Endothelial cell of umbilical vein (primary cell): Measurements from ENCODE around the gene ADAMTS17. TPM values are rescaled to one million over a fixed set of nuclear protein-coding genes. Genes with fewer than 3 reads are reported as not detected.

Experiments
- BruUV-seq: library from RNA; stranded (reverse); fragments of 400-500 nt; replicated peaks from 2 replicates; lab custom pipeline; 2021; lab: Mats Ljungman, UMichigan
- CTCF ChIA-PET: fragments of 300-600, 350-600 bp; sonication (Branson Sonifier 250); formaldehyde crosslinking; loops from one replicate; lab custom pipeline; 2021; ENCODE audit warnings: antibody characterized with exemption, inconsistent platforms; lab: Charles Lee
- POLR2A ChIA-PET: fragments of 300-600, 350-600 bp; sonication (Branson Sonifier 250); formaldehyde crosslinking; loops from one replicate; lab custom pipeline; 2021; ENCODE audit warnings: antibody characterized with exemption, inconsistent platforms; lab: Charles Lee
- DNase-seq: peaks from one replicate; pipeline ENCODE4 v3.0.0-alpha.2; 2011; ENCODE audit warnings: low read depth, low spot score
- FAIRE-seq: peaks from 2 replicates; lab custom pipeline; 2011; peaks lifted over from hg19 to GRCh38; lab: Jason Lieb, UNC
- H2AFZ ChIP-seq: 2 replicates; pipeline ENCODE4 v1.6.0; 2012; ENCODE audit warnings: low read depth, low read length, control low read depth, inconsistent platforms
- H3K27ac ChIP-seq: 2 replicates; pipeline ENCODE4 v1.5.1; 2011; ENCODE audit warnings: low read depth, mild to moderate bottlenecking, control low read depth, low read length, moderate library complexity; ENCODE audit not compliant: insufficient read depth
- H3K27me3 ChIP-seq, 2 experiments: 2 replicates each; pipeline versions ENCODE4 v1.6.0 to v1.6.1; 2011; ENCODE audit warnings: low read length in 2 of 2, mixed read lengths in 1 of 2; ENCODE audit not compliant: control insufficient read depth in 2 of 2, insufficient read depth in 2 of 2
- H3K36me3 ChIP-seq, 2 experiments: 2 replicates in 1 of 2; 3 replicates in 1 of 2; pipeline ENCODE4 v1.5.1; 2011; ENCODE audit warnings: low read length in 2 of 2, mild to moderate bottlenecking in 1 of 2, moderate library complexity in 1 of 2; ENCODE audit not compliant: control insufficient read depth in 2 of 2, insufficient read depth in 2 of 2; ENCODE audit errors: extremely low read depth in 1 of 2
- H3K4me1 ChIP-seq: 3 replicates; pipeline ENCODE4 v1.5.1; 2011; ENCODE audit warnings: mild to moderate bottlenecking, low read length; ENCODE audit not compliant: control insufficient read depth, insufficient read depth; ENCODE audit errors: extremely low read depth
- H3K4me2 ChIP-seq: 2 replicates; pipeline ENCODE4 v1.6.1; 2011; ENCODE audit warnings: low read length, control low read depth, mixed read lengths; ENCODE audit not compliant: insufficient read depth
- H3K4me3 ChIP-seq, 3 experiments: fragments of 200-600 bp in 1 of 3; sonication (generic), shearing (Covaris generic) in 1 of 3; replicated peaks in 1 of 3; 2 replicates each; pipeline ENCODE4 v1.5.1; 2011 to 2016; ENCODE audit warnings: control low read depth in 3 of 3, low read length in 3 of 3, mild to moderate bottlenecking in 2 of 3, inconsistent platforms in 1 of 3, low read depth in 1 of 3, moderate library complexity in 1 of 3; ENCODE audit not compliant: insufficient read depth in 1 of 3
- H3K79me2 ChIP-seq: 2 replicates; pipeline ENCODE4 v1.6.0; 2012; ENCODE audit warnings: low read length, inconsistent platforms; ENCODE audit not compliant: control insufficient read depth, insufficient read depth
- H3K9ac ChIP-seq: replicated peaks from 2 replicates; pipeline ENCODE3; 2011; ENCODE audit warnings: low read length, control low read depth; ENCODE audit not compliant: insufficient read depth; ENCODE audit errors: extremely low read depth
- H3K9me1 ChIP-seq: replicated peaks from 3 replicates; pipeline ENCODE4 v1.6.0; 2011; ENCODE audit warnings: mild to moderate bottlenecking, low read length; ENCODE audit not compliant: control insufficient read depth, insufficient read depth; ENCODE audit errors: extremely low read depth
- H3K9me3 ChIP-seq: replicated peaks from 2 replicates; pipeline ENCODE4 v1.5.1; 2012; ENCODE audit warnings: low read length, inconsistent platforms; ENCODE audit not compliant: control insufficient read depth, insufficient read depth
- H4K20me1 ChIP-seq: replicated peaks from 2 replicates; pipeline ENCODE3; 2011; ENCODE audit warnings: mild to moderate bottlenecking, low read length; ENCODE audit not compliant: control insufficient read depth, insufficient read depth; ENCODE audit errors: extremely low read depth
- EZH2 ChIP-seq: IDR thresholded peaks from 2 replicates; pipeline ENCODE4 v1.6.1; 2012; ENCODE audit warnings: borderline replicate concordance, low read depth, mild to moderate bottlenecking, moderate library complexity, low read length, inconsistent platforms; ENCODE audit not compliant: severe bottlenecking
- FOS ChIP-seq: IDR thresholded peaks from 2 replicates; pipeline ENCODE4 v1.6.1; 2011; ENCODE audit warnings: mild to moderate bottlenecking, low read length, moderate library complexity, borderline replicate concordance; ENCODE audit not compliant: insufficient read depth
- GATA2 ChIP-seq: IDR thresholded peaks from 2 replicates; pipeline ENCODE4 v1.7.0; 2011; ENCODE audit warnings: low read depth, mild to moderate bottlenecking, moderate library complexity, mixed read lengths, low read length; ENCODE audit not compliant: insufficient read length, insufficient read depth
- JUN ChIP-seq: IDR thresholded peaks from 2 replicates; pipeline ENCODE4 v1.6.1; 2011; ENCODE audit warnings: borderline replicate concordance, low read depth; ENCODE audit not compliant: insufficient read length, insufficient read depth
- MAX ChIP-seq: IDR thresholded peaks from 2 replicates; pipeline ENCODE4 v1.6.1; 2011; ENCODE audit not compliant: insufficient read depth, insufficient read length
- MYC ChIP-seq: IDR thresholded peaks from one replicate; pipeline ENCODE4 v1.6.1; 2011; ENCODE audit warnings: mild to moderate bottlenecking, low read depth, low read length
- POLR2A ChIP-seq: IDR thresholded peaks from 2 replicates; pipeline ENCODE4 v1.6.1; 2012; ENCODE audit warnings: low read depth, mild to moderate bottlenecking, control low read depth, low read length
- POLR2AphosphoS5 ChIP-seq: IDR thresholded peaks from 2 replicates; pipeline ENCODE4 v1.6.1; 2012; ENCODE audit warnings: low read depth, mild to moderate bottlenecking, control low read depth, low read length, moderate library complexity; ENCODE audit not compliant: insufficient read depth
- dilution Hi-C: fragments of 300-500 bp; cut with MboI; formaldehyde crosslinking; loops from one replicate; pipeline ENCODE4 v1.15.0; 2019; ENCODE audit warnings: low sequenced_read_pairs; ENCODE audit not compliant: extremely low pct_ligation_motif_present
- intact Hi-C: fragments of 100-400 bp; cut with micrococcal nuclease; formaldehyde crosslinking; loops from one replicate; pipeline ENCODE4 v1.10.0; 2022
- polyA plus RNA-seq, 4 experiments: library from polyadenylated mRNA; depleted of rRNA in 3 of 4; stranded (reverse) in 3 of 4; unstranded in 1 of 4; fragments of >200 nt; gene quantifications; 2 replicates each; pipeline versions ENCODE4 v1.2.1 to v1.2.3, GENCODE V29; 2011 to 2012; ENCODE audit warnings: missing spikeins in 1 of 4
- total RNA-seq: library from RNA; stranded (reverse); gene quantifications from 2 replicates; pipeline ENCODE4 v1.2.3, GENCODE V29; 2021
- TF ChIP-seq, protein P1 (sequence below), 2 donors: IDR thresholded peaks; 1 replicate in 1 of 2; 2 replicates in 1 of 2; pipeline ENCODE4 v1.5.1; 2011; ENCODE audit warnings: low read length in 2 of 2, mild to moderate bottlenecking in 2 of 2, moderate library complexity in 2 of 2, control low read depth in 1 of 2, inconsistent platforms in 1 of 2, low read depth in 1 of 2; ENCODE audit not compliant: insufficient read depth in 1 of 2; ENCODE audit errors: extremely low read depth in 1 of 2

The ADAMTS17 gene
- total and polyA plus RNA-seq, 2 donors (not counting 3 experiments of a cell fraction or from before 2014, with no cell fraction given), result 0.12 TPM; not detected in 1

DNA sequence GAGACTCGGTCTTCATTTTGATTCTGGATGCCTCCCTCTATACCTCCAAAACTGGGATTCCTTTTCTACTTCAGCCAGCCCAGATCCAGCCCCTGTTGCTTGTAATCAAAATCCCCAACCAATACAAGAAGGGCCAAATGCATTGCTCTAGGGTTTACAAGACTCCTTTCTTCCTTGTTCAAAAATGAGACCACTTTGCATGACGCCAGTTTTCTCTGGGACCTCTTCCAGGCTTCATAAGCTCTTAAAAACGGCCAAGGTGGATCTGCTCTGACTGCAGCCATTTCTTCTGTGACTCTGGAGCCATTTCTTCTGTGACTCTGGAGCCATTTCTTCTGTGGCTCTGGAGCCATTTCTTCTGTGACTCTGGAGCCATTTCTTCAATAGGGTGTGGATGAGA, 71.9 kb downstream of the ADAMTS17 start:
- DNase-seq (no peak), FAIRE-seq (no peak)
- ChIA-PET POLR2A (no interaction called here), CTCF (no interaction called here)
- H4K20me1 ChIP-seq, result no peaks in the 10 kb centered on the region
- no TSS peak for BruUV-seq
- H3K27ac ChIP-seq, result no peak overlapping the region
- no peaks in the 10 kb centered on the region for H3K4me1 ChIP-seq
- H3K79me2 ChIP-seq, result no peaks in the 10 kb centered on the region
- H3K9me3 ChIP-seq, result no peaks in the 10 kb centered on the region
- no peaks in the 10 kb centered on the region for H3K27me3 ChIP-seq
- TF ChIP-seq, protein P1, sequence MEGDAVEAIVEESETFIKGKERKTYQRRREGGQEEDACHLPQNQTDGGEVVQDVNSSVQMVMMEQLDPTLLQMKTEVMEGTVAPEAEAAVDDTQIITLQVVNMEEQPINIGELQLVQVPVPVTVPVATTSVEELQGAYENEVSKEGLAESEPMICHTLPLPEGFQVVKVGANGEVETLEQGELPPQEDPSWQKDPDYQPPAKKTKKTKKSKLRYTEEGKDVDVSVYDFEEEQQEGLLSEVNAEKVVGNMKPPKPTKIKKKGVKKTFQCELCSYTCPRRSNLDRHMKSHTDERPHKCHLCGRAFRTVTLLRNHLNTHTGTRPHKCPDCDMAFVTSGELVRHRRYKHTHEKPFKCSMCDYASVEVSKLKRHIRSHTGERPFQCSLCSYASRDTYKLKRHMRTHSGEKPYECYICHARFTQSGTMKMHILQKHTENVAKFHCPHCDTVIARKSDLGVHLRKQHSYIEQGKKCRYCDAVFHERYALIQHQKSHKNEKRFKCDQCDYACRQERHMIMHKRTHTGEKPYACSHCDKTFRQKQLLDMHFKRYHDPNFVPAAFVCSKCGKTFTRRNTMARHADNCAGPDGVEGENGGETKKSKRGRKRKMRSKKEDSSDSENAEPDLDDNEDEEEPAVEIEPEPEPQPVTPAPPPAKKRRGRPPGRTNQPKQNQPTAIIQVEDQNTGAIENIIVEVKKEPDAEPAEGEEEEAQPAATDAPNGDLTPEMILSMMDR (IDR thresholded peaks at IDR 0.05; ENCODE audit: extremely low read depth in 1 of 2, insufficient read depth in 1 of 2, low read depth in 1 of 2, low read length in 2 of 2), result no peak
- no peak for TF ChIP-seq MAX
- no peak for TF ChIP-seq POLR2AphosphoS5
- no peak for TF ChIP-seq FOS
- TF ChIP-seq EZH2, result no peak
- no peak for TF ChIP-seq GATA2
- no peak for TF ChIP-seq MYC
- no peak for TF ChIP-seq JUN
- TF ChIP-seq POLR2A, result no peak
- intact Hi-C loops (no loop called here), dilution Hi-C loops (no loop called here)
- no peak overlapping the region for H3K4me2 ChIP-seq
- no peak overlapping the region for H2AFZ ChIP-seq
- no peak overlapping the region for H3K4me3 ChIP-seq
- H3K9me1 ChIP-seq, result no peaks in the 10 kb centered on the region
- no peaks in the 10 kb centered on the region for H3K36me3 ChIP-seq
- no peak overlapping the region for H3K9ac ChIP-seq
